Brain pericyte (primary cell): ENCODE measurements around the gene IL4R.
"Not testable (repeated sequence)": the region's sequence is repeated elsewhere in the genome, so short reads cannot be mapped to it uniquely, and the experiment has no call there.

Experiments used
- DNase-seq: peaks from one replicate; pipeline ENCODE4 v3.0.0-alpha.2; 2012; ENCODE audit warnings: low read depth, low spot score

IL4R gene

GRCh38 chr16:27404163-27404823 lies 90.5 kb downstream of the IL4R start:
- DNase-seq: no peak

- no peak for DNase-seq
These were observed 92.0 kb downstream of the IL4R start for GRCh38 chr16:27405546-27406451.

- DNase-seq: no peak
These were observed 92.8 kb downstream of the IL4R start for GRCh38 chr16:27406511-27407128.

GRCh38 chr16:27407133-27407532 lies 93.4 kb downstream of the IL4R start:
- DNase-seq: no peak

GRCh38 chr16:27408012-27408601 lies 94.3 kb downstream of the IL4R start:
- DNase-seq: no peak

- DNase-seq: no peak
These were observed 94.8 kb downstream of the IL4R start for GRCh38 chr16:27408602-27409031.

- not testable (repeated sequence) for DNase-seq
These were observed 96.2 kb downstream of the IL4R start for GRCh38 chr16:27409958-27410357.

GRCh38 chr16:27410761-27411160 lies 97.0 kb downstream of the IL4R start:
- no peak for DNase-seq

GRCh38 chr16:27413956-27414355 lies 100.2 kb downstream of the IL4R start:
- no peak for DNase-seq
